GM21447 (cell line): ENCODE results near the gene PARD3.

Source experiments
- ATAC-seq: cut with Tn5 transposase; IDR thresholded peaks from one replicate; pipeline ENCODE4 v1.9.1; 2021; ENCODE audit not compliant: unreplicated experiment

The PARD3 gene

DNA sequence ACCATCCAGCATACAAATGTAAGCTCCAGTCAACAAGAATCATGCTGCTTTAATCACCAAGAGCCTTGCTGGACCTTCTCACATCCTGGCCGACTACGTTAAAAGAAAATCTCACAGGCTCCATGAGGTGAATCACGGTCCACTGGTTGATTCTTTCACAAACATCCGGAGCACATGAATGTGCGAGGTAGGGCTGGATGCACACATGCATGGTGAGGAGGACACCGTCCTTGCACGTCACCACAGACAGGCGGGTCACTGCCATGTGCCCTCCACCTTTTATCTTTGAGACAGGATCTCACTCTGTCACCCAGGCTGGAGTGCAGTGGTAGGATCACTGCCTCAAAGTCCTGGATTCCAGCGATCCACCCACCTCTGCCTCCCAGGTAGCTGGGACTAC, 265.1 kb downstream of the PARD3 start:
- ATAC-seq = no peak

DNA sequence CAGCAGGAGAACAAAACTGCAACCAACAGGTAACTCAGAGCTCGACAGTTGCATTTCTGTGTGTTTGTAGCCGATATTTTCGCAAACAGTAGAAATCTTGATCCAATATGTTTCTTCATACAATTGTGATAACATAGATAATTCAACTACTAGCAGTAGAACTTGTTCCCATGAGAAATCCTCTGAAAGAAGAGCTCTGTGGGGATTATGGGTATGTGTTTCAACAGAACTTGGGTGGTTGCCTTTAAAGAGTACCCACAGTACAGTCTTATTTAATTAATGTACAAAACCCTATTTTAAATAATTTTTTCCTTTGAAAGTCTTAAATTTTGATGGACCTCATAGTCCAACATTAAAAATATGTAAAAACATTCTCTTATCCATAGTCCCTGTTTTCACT, 266.1 kb downstream of the PARD3 start:
- ATAC-seq = no peak

DNA sequence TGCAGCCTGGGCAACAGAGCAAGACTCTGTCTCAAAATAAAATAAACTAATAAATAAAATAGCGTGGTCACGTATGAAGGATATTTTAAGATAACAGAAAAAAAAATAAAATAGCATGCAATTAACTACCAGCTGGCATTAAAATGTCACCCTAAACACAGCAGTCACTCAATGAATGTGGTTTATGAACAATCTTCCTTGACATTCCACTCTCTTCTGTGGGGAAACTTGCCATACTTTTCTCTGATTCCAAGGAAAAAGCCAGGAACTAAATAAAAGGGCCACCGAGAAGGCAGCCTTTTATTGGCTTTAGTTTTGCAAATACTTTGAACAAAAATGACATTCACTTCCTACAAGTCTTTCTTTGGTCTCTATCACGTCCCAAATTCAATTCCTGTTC, 266.6 kb downstream of the PARD3 start:
- ATAC-seq = no peak

DNA sequence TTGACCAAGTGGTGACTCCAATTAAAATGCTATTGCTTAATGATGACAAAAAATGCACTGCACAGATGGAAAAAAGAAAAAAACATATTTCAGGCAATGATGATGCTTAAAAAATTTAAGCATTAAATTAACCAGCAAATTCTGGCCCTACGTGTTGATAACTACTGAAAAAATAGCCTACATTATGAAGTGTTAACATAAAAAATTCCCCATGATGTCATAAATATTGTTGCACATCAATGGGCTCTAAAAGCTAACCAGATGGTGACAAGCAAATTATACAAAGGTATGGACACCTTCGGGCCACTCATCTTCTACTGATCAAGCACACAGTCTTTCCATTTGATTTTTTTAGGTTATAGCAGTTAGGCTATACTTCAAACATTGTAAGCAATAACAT, 267.4 kb downstream of the PARD3 start:
- no peak for ATAC-seq

DNA sequence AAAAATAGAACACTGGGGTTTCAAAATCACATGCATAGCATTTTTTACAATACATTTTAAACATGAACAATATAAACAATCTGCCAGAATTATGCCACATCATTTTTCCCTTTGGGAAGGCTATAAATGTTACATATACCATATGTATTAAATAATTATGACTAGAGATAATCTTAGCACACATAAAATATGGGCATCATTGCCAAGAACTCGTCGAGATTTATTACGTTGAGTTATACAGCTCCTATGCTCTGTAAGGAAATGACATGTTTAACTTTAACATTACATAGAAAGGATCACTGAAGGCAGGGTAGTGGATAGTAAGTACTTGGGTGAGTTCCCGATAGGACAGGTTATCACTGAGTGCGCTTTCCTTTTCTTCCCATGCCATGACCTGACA, 267.8 kb downstream of the PARD3 start:
- ATAC-seq = no peak

DNA sequence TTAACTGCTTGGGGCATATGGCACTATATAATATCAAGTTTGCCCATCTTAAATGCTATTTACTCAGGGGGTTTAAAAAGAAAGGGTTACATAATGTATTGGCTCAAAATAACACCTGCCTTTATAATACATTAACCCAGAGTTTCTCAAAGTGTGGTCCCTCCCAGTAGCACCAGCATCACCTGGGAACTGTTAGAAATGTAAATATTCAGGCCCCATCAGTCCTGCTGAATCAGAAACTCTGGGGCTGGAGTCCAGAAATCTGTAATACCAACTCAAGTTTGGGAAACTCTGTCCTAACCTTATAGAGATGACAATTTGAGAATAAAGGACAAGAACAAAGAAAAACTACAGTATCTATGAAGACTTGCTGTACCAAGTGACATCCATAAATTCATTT, 270.7 kb downstream of the PARD3 start:
- no peak for ATAC-seq

DNA sequence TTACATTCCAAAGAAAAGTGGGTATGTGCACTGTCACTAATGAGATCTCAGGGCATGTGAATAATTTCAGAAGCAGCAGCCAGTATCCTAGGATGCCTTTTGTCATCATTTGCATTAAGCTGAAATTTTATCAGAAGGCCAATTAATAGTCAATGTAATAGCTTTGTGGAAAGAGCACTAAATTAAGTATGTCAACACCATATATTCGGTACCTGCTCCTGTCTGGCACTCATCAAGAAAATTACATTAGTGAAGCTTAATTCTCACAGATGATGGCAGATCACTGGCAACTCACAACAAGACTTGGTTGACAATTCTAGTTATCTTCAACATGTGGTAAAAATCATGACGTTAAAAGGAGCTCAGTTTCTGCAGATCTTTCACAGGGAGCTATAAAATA, 271.4 kb downstream of the PARD3 start:
- no peak for ATAC-seq

DNA sequence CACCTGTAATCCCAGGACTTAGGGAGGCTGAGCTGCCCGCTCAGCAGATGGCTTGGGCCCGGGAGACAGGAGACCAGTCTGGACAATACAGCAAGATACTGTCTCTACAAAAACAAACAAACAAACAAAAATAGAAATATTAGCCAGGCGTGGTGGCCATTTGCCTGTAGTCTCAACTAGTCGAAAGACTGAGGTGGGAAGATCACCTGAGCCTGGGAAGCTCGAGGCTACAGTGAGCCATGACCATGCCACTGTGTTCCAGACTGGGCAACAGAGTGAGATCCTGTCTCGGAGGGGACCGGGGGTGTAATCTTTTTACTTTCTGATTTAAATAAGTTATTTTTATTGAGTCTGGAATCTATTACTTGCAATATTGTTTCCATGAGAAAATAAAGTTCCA, 274.6 kb downstream of the PARD3 start:
- no peak for ATAC-seq

DNA sequence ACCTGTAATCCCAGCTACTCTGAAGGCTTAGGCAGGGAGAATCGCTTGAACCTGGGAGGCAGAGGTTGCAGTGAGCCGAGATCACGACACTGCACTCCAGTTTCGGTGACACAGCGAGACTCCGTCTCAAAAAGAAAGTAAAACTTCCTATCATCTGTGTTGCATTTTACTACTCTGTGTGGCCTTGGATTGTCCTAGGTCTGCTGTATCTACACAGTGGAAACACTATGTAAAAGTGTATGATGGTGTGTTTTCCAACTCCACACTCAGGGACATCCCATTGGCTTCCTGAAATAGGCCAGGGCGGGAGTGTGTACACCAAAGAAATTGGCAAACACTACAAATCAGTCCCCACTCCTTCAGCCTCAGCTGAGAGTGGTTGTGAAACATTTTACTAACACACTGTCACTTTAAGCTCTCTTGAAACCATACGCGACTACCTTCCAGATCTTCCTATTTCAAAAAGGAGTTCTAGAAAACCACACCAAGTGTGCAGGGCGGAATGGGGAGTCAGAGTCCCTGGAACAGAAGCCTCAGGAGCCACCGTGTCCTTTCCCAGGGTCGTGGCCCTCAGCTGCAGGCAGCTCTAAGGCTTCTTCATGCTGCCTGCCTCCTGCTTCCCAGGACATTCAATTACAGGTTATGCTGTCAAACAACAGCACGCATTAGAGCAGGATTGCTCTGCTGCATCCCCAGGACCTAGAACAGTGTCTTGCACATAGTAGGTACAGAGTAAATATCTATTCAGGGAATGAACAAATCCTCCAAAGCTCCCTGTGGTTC, 275.4 kb downstream of the PARD3 start:
- no peak for ATAC-seq

DNA sequence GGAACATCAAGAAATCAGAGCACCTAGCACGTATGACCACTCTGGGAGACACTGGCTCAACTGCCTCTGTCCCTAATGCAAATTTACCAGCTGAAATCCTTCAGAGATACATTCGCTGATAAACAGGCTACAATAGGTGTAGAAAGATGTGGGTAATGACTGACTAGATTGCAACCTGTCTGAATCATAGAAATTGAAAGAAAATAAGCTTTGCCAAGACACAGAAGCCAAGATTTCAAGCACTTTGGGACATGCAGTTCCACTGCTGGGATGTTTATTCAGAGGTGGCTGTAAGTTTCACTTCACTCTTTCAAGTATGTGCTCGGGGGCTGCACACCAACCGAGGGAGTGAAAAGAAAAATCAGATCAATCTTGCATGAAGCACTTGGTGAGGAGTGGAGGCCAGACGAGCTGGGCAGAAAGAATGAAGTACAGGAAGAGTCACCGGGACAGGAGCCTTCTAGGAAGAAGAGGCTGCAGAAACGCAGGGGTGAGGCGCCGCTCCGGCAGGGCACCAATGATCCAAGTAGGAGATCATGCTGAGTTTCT, 276.7 kb downstream of the PARD3 start:
- peak; percentile 40 for ATAC-seq

DNA sequence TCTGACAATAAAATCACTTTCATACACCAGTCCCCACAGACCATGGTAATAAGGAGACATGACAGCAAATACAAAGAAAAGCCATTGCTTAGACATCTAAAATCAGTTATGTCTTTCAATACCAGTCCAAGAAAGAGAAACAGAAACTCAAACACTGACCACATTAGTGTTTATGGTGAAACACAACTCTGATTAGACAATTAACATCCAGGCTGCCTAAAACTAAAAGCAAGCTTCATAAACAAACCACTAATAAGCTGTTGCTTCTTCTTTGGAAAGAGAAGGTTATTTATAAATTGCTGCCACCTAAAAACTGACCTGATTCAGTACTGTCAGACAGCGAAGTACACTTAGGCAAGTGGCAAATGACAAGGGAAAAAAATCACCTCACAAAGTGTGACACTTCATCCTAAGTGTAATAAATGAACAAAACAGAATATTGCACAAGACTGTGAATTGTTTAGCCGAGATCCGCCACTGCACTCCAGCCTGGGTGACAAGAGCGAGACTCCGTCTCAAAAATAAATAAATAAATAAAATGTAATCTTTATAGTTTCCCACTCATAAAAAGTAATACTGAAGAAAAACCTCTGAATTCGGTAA, 277.4 kb downstream of the PARD3 start:
- ATAC-seq = peak; percentile 85

DNA sequence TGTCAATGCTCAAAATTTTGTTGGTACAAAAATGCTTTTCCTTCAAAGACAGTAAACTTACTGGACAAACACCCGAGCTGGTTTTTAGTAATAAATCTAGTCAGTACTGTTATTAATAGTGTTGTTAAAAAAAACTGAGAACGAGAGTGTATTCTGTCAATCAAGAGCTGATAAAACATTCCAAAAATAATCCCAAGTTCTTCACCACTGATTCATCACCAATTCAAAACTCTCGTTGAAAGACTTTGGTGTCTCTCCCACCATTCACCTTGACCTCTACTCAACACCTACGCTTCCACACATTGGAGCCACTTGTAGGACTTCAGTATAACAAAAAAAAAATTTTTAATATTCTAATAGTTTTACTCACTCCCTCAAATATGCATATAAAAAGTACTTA, 279.2 kb downstream of the PARD3 start:
- ATAC-seq = no peak

DNA sequence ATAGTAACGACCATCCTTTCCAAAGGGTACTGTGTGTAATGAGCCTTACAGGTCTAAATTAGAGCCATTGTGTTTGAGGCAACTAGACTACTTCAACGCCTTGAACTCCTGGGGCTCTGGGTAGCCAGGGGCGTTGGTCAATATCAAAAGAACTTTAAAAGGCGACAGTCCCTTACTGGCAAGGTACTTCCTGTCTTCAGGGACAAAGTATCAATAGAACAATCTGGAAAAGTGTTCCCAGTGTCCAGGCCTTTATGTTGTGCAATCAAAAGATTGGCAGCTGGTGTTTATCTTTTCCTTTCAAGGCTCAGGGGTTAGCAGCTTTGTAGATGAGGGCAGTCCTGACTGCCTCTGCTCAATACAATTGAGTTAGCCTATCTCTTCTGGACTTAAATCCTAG, 284.3 kb downstream of the PARD3 start:
- ATAC-seq = no peak

DNA sequence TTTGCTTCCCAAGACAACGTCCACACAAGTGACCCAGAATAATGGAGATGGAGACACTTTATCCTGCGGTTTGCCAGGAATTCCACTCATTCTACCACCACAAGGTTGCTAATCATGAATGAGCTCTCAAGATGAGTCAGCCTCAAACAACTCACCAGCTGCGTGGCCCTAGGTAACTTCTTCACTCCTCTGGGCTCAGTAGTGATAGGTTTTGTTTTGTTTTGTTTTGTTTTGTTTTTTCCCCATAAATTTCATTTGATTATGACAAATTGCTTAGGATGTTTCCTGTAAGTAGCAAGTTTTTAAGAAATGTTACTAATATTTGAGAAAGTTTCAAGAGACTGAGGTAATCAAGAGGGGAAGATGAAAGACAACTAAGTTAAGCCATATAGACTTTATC, 286.8 kb downstream of the PARD3 start:
- no peak for ATAC-seq

DNA sequence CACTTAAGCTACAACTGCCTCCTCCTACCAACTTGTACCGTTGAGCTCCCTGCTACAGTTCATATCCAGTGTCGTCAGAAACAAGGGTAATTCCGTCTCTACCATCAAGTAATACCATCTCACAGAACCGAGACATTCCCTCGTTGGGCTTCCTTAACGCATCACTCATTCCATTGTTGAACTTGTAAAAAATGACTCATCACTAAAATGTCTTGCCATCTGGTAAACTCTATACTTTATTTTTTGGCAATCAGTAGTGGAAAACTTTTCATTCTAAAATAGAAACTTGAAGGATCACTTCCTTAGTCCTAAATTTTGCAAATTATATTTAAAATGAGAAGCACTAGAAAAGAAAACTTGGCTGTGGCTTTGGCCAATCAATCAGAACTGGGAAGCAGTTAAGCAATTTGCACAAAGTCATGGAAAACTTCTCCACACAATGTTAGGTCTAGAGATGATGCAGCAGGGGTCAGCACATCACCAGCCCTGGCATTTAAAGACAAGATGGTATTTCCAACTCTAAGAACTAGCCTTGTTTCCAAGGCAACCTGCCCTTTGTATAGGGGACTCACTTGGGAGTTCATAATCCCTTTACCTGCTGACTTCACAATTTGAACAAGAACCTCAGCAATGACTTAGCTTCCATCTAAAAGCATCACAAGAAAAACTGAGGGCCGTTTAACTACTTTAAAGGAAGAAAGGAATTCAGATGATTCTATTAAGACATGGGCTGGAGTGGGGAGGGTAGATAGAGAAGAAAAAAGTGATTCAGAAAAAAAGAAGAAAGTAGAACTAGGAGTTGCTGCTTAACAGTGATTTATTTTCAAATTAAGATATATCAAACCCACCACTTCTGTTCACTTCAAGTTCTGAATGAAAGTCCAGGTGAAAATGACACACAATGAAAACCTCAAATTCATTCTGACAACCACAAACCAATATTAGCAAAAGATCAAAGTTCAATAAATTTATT, 288.1 kb downstream of the PARD3 start:
- no peak for ATAC-seq

DNA sequence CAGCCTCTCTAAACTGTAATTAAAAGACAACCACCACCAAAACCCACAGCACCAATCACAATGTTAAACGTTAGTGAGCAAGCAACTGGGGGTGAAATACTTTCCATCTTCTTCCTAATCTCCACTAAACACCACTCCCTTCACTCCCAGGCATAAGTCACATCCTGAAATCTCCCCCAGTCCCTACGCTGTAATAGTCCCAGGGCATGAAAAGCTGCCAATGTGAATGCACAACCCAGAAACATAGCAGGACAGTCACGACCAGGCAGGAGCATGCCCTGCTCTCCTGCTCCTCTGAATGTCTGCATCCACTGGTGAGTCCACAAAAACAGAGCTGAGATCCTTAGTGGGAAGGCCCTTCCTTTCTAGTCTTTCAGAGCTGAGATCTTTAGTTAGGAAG, 288.9 kb downstream of the PARD3 start:
- no peak for ATAC-seq

DNA sequence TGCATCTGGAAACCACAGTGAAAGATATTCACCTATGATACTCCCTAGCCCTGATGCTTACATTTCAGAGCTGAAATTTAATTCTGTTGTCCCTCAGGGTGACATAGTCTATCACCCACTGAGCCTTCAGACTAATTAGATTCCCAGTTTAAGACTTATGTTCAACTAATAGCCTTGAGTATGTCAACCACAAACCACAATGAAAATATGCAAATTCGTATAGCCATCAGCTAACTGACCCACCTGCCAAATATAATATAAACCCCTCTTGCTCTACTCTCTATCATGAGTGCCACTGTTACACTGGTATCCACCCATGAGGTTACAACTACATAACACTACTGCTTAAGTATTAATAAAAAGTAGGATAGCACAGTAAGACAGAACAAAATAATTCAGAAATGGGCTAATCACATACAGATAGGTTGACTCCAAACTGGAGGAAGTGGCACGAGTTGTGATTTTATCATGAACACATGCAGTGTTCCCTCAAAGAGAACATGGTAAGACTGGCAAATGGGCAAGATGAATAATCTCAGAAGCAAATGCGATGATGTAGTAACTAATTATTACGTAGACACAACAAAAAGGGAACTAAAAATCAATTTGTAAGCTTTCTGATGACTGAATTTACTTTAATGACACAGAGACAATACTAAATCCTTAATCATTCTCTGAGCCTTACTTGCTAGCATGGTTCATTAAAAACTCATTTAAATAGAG, 290.6 kb downstream of the PARD3 start:
- no peak for ATAC-seq

DNA sequence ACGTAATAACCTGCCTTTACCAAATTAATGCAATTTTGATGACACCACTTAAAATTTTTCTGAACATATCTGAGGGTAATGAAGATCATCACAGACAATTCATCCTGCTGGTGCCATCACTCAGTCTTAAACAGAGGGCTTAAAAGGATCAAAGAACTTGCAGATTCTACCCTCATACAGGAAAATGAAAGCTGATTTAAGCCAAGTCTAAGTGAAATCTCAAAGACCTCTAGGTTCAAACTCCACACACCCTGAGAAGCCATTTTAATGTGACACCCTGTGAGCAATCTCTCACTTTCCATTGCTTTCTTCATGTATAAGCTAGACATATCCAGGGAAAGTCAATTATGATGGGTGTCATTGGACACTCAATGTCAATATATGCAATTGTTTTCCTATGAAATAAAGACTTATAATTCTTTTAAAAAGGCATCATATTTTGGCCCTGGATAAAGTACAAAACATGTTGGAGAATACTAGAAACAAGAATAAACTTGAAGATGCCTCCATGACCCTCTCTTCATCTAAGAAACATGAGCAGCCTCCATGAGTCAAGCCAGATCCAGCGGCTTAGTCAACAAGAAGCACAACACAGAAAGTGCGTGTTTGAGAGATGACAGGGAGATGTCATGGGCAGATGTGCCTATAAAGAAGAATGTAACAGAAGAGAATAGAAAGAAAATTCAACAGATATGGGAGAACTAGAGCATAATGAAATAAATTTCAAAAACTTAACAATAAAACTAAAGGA, 291.9 kb downstream of the PARD3 start:
- no peak for ATAC-seq

DNA sequence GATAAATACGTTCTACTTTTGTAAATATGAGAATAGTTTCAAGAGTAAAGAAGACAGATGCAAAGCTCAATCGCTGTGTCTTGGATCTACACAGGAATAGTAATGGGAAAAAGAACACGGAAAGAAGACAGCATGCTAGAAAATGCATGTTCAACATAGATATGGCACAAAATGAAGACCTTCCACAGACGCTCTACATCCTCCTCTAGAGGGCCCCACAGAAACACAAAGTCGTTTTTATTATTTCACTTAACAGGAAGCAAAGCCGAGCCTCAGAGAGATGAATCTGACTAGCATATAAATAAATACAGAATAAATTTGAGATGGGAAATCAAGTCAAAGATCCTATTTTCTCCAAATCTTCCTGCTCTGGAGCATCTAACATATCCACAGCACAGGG, 292.6 kb downstream of the PARD3 start:
- ATAC-seq = no peak

DNA sequence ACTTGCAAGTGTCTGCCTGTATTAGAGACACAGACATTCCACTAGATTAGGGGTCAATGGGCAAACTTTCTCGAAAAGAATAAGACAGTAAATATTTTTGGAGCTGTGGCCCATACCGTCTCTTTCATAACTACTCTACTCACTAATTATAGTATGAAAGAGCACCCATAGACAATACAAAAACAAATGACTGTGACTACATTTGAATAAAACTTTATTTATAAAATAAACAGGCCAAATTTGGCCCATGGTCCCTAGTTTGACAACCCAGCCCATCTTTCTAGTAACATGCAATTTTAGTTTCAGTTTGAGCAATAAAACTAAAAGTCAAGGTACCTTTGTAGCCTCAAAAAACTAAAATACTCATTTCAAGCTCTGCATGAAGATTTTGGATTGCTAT, 294.6 kb downstream of the PARD3 start:
- ATAC-seq = no peak
